Measurements from ENCODE around the gene EFS.
"Not testable (repeated sequence)": the region's sequence is repeated elsewhere in the genome, so short reads cannot be mapped to it uniquely, and the experiment has no call there.

The EFS gene

GRCh38 chr14:23399136-23399535 lies 34.2 kb upstream of the EFS start:
- no peak for DNase-seq (ENCODE audit: low read depth)

- no peak for DNase-seq (ENCODE audit: low read depth)
Measured at GRCh38 chr14:23398348-23398747, 33.4 kb upstream of the EFS start.

GRCh38 chr14:23396781-23397407 lies 31.9 kb upstream of the EFS start:
- no peak for DNase-seq (ENCODE audit: low read depth)

- no peak for DNase-seq (ENCODE audit: low read depth)
Measured at GRCh38 chr14:23396126-23396525, 31.2 kb upstream of the EFS start.

GRCh38 chr14:23392613-23393012 lies 27.6 kb upstream of the EFS start:
- no peak for DNase-seq (ENCODE audit: low read depth)

- DNase-seq (ENCODE audit: low read depth) = not testable (repeated sequence)
Measured at GRCh38 chr14:23389871-23390270, 24.9 kb upstream of the EFS start.

- DNase-seq (ENCODE audit: low read depth) = no peak
Measured at GRCh38 chr14:23389396-23389795, 24.4 kb upstream of the EFS start.

GRCh38 chr14:23388996-23389395 lies 24.0 kb upstream of the EFS start:
- DNase-seq (ENCODE audit: low read depth) = no peak

- DNase-seq (ENCODE audit: low read depth) = no peak
Measured at GRCh38 chr14:23387916-23388882, 23.2 kb upstream of the EFS start.

- no peak for DNase-seq (ENCODE audit: low read depth)
Measured at GRCh38 chr14:23386999-23387398, 22.0 kb upstream of the EFS start.

GRCh38 chr14:23386266-23386657 lies 21.3 kb upstream of the EFS start:
- not testable (repeated sequence) for DNase-seq (ENCODE audit: low read depth)

GRCh38 chr14:23385642-23386265 lies 20.8 kb upstream of the EFS start:
- DNase-seq (ENCODE audit: low read depth) = no peak

- DNase-seq (ENCODE audit: low read depth) = no peak
Measured at GRCh38 chr14:23385244-23385641, 20.3 kb upstream of the EFS start.

- no peak for DNase-seq (ENCODE audit: low read depth)
Measured at GRCh38 chr14:23384364-23385080, 19.6 kb upstream of the EFS start.

GRCh38 chr14:23382731-23383440 lies 17.9 kb upstream of the EFS start:
- no peak for DNase-seq (ENCODE audit: low read depth)

GRCh38 chr14:23382276-23382675 lies 17.3 kb upstream of the EFS start:
- DNase-seq (ENCODE audit: low read depth) = no peak

- no peak for DNase-seq (ENCODE audit: low read depth)
Measured at GRCh38 chr14:23381871-23382270, 16.9 kb upstream of the EFS start.

- DNase-seq (ENCODE audit: low read depth) = no peak
Measured at GRCh38 chr14:23380976-23381375, 16.0 kb upstream of the EFS start.

- DNase-seq (ENCODE audit: low read depth) = no peak
Measured at GRCh38 chr14:23380197-23380914, 15.4 kb upstream of the EFS start.

- DNase-seq (ENCODE audit: low read depth) = peak; percentile 52
Measured at GRCh38 chr14:23379366-23380196, 14.6 kb upstream of the EFS start.

All from activated T-cell treated with anti-CD3 and anti-CD28 coated beads for 24 hours (primary cell).